T47D (cell line): ENCODE measurements around the gene DMRT1.

Experiments used
- DNase-seq, 2 experiments: peaks; one replicate each; pipeline versions ENCODE4 v3.0.0 to v3.0.0-alpha.2; 2011 to 2012; ENCODE audit warnings: low read depth in 1 of 2, low spot score in 1 of 2
- JUND ChIP-seq: IDR thresholded peaks from 2 replicates; pipeline ENCODE4 v1.6.1; 2012; ENCODE audit warnings: low read depth
- in situ Hi-C: cut with HindIII; loops from 2 replicates; pipeline ENCODE4 v1.10.0; 2016; ENCODE audit warnings: low sequenced_read_pairs, low pct_unique_long_range_greater_than_20kb

Gene DMRT1

DNA sequence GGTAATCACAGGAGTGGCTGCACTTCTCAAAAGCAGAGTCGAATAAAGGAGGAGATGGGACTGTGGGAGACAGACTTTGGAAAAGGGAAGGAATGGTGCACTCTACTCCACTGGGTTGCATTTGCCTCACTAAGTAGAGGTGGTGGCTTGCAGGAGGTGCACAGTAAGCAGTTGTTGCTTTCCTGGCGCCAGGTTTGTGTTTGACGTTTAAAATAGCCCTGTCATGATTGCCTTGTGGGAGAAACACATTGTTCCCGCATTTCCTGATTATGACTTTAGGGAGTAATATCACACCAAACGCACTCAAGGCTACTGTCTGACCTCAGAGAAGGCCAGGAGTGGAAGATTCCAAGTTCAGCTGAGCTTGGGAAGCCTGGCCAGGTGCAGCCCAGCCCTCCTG is 36.7 kb downstream of the DMRT1 start:
- TF ChIP-seq JUND: no peak
- DNase-seq: no peak
- in situ Hi-C loops: no loop called here

DNA sequence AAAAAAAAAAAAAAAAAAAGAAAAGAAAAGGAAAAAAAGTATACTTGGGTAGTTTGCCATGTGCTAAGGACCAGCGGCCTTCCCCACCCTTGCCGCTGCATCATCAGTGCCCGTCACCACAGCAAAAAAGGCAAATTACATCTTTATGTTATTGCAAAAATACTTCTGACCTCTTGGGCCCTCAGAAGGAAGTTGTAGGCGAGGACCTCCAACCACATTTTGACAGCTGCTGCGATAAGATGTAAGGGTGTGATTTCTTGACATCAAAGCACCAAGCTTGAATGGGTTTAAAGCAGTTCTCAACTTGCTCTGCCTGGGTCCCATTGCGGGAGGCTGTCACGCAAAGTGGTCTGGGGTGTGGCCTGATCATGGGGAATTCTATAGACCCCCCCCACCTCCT is 39.2 kb downstream of the DMRT1 start:
- TF ChIP-seq JUND: no peak
- no peak for DNase-seq
- in situ Hi-C loops: no loop called here

DNA sequence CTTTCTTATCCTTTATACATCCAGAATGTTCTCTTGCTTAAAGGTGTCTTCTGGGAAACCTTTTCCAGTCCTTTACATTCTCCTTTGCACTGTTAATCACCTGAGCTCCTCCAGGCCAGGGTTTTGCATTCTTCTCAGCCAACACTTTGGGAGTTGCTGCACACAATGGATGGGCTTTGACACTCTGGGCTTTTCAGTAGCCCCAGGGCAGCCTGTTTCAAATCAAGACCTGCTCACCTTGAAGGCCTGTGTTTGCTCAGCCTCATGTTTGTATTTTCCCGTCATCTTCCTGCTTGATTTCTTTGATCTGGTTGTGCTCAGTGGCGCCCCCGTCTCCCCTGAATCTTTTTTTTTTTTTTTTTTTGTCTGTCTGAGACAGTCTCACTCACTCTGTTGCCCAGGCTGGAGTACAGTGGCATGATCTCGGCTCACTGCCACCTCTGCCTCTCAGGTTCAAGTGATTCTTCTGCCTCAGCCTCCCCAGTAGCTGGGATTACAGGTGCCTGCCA is 41.0 kb downstream of the DMRT1 start:
- no peak for TF ChIP-seq JUND
- in situ Hi-C loops: no loop called here
- DNase-seq: no peak

DNA sequence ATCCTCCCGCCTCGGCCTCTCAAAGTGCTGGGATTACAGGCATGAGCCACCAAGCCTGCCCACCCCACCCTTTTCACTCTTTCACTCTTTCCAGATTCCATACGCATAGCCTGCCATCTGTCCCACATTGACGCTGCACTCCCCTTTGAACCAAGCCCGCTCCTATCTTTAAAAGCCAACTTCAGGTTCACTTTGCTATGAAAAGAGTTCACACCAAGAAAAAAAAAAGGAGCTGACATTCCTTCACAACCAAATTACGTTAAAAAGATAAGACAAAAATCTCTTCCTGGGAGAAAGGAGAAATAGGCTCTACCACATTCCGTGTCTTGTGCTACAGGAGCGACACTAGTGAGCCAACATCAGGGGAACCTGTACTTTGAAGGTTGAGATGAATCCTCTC is 41.5 kb downstream of the DMRT1 start:
- in situ Hi-C loops: no loop called here
- no peak for TF ChIP-seq JUND
- DNase-seq: no peak

DNA sequence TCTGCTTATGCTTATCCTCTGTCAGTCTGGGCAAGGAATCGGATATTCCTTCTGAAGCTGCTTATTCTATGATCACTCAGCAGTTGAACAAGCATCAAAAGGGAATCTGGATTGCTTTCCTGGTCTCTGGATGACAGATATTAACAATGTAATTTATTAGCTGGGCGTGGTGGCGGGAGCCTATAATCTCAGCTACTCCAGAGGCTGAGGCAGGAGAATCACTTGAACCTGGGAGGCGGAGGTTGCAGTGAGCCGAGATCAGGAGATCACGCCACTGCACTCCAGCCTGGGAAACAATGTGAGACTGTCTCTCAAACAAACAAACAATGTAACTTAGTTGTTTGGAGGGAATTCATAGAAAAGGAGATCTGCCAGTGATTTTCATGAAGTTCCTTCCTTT is 45.4 kb downstream of the DMRT1 start:
- no peak for DNase-seq
- TF ChIP-seq JUND: no peak
- in situ Hi-C loops: no loop called here

DNA sequence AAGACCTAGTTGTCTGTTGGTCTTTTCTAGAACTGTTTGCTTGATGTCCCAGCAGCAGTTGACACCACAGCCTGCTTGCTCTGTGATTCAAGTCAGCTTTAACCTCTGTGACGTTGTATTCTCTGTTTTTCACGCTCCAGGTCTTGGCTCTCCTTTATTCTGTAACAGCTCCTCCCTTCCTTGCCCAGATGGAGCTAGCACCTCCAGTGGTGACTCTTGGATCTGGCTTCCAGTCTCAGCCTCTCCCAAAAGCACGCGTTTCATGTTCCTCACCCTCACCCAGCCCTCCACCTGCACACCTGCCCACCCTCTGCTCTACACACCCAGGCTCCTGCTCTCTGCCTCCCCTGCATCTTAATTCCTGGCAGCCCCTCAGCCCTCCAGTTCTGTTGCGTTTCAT is 50.6 kb downstream of the DMRT1 start:
- DNase-seq: peak in 1 of 2 experiments; percentile 15
- TF ChIP-seq JUND: no peak
- in situ Hi-C loops: no loop called here

DNA sequence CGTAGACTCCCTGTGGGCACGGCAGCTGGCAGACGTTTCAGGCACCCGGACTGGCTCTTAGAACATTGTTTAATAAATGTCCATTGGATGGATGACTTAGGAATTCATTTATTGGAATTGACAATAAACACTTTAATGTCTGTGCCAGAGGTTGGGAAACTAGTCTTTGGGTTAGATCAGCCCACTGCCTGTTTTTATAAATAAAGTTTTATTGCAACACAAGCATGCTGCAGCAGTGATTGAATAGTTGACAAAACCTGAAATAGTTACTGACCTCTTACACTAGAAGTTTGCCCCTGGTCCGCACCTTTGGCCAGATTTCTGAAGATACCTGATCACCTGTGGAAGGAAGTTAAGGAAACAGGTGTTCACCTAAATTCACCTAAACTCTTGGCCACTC is 51.6 kb downstream of the DMRT1 start:
- DNase-seq: no peak
- in situ Hi-C loops: no loop called here
- TF ChIP-seq JUND: no peak

DNA sequence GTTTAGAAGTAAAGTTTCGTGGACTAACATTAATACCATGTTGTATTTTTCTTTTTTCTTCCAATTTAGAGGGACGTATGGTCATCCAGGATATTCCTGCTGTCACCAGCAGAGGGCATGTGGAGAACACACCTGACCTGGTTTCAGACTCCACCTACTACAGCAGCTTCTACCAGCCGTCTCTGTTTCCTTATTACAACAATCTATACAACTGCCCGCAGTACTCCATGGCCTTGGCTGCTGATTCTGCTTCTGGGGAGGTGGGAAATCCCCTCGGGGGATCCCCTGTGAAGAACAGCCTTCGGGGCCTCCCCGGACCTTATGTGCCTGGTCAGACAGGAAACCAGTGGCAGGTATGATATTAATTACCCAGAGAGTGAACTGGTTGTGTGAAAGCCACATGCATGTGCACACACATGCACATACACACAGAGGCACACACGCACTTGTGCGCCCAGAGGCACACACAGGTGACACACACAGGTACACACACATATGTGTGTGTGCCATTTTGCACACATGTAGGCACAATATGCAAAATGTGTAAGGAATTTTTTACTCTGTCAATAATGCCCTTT is 52.4 kb downstream of the DMRT1 start:
- no peak for TF ChIP-seq JUND

DNA sequence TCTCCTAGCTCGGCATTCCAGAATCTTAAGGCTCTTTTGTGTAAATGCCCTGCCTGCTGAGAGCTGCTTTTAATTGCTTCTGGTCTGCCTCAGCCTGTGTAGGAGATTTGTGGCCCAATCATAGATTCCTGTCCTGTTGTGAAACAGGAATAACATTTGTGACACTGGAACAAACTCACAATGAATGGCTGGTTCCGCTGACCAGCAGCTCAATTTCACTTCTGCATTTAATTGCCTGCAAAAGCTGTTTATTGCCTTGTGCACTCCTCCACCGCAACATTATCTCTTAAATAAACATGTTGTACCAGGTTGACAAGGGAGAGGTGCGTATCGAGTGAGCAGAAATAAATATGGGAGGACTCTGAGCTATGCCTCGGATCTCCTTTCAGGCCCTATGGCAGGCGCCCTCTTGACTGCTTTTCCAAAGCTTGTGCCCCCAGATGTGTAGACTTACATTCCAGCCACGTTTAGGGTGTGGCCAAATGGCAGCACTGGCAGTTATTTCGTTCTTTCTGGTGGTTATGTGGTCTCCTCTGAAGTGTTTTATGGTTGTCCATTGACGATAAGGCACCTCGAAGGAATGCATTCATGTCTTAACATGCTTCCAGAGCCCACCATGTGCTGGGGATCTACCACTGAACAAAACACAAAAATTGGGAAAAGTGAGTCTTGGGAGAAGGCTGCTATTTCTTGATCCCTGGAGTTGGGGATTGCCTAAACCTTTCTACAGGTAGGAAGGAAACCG is 58.1 kb downstream of the DMRT1 start:
- in situ Hi-C loops: no loop called here
- no peak for TF ChIP-seq JUND
- DNase-seq: peak in 1 of 2 experiments; percentile 22

More for the DNA sequence above, 52.4 kb downstream of the DMRT1 start:
- in situ Hi-C loops: no loop called here
- peak; percentile 35 to 74 for DNase-seq

DNA sequence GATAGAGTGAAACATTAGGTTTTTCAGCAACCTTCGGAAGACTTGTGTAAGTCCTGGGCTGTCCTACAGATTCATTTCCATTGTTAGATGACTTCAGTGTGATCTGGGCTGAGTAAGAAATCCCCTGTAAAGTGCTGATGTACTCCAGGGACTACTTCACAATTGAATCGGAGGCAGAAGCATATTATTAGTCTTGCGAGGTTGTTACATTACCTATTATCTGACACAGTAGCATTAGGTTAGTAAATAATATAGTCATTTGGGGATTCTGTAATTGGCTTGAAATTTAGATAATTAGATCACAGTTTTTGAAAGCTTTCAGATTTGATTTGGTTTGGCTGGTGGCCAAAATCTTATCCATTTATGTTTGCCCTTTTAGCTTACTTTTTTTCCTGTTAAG is 62.4 kb downstream of the DMRT1 start:
- TF ChIP-seq JUND: no peak
- in situ Hi-C loops: no loop called here
- no peak for DNase-seq

DNA sequence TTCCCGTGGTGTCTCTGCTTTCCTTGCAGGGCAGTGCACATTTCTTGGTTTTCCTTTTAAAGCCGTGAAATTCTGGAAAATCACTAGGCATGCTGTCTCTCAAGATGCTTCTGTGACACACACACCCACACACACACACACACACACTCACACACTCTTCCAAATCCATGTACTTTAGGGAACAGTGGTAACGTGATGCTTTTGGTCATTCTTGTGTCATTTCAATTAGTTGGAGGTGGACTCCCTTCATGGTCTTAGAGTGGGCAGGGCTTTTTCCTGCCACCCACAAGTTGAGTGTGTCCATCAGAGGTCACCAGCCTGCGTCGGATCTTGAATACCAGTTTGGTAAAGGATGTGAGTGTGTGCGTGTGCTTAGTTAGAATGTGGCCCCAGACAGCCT is 64.4 kb downstream of the DMRT1 start:
- in situ Hi-C loops: no loop called here
- no peak for DNase-seq
- TF ChIP-seq JUND: no peak

DNA sequence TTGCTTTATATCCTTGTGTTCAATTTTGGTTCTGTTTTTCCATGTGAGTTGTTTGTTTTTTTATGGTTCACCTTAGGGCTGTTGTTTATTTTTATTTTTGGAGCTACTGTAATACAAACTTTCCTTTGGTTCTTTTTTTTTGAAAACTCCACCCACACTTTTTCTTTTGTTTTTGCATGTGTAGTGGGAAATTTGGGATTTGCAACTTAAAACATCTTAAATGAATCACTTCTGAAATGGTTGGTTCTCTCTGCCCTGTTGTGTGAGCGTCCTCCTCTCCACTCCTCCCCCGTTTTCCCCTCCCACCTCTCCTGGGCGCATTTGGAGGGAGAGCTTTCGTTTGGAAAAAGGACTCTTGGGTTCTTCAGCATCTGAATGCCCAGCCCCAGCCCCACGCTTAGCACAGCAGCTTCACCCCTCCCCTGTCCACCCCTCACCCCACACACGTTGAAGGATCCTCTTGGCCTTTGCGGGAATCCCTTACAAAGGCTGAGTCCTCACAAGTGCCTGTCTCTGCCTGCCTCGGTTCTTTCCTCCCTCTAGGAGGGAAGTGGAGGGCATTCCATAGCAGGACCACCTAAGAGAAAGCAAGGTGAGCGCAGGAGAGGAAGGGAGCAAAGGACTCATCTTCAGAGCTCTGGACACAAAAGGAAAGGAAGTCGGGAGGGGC is 67.2 kb downstream of the DMRT1 start:
- TF ChIP-seq JUND: no peak
- in situ Hi-C loops: no loop called here
- DNase-seq: no peak

DNA sequence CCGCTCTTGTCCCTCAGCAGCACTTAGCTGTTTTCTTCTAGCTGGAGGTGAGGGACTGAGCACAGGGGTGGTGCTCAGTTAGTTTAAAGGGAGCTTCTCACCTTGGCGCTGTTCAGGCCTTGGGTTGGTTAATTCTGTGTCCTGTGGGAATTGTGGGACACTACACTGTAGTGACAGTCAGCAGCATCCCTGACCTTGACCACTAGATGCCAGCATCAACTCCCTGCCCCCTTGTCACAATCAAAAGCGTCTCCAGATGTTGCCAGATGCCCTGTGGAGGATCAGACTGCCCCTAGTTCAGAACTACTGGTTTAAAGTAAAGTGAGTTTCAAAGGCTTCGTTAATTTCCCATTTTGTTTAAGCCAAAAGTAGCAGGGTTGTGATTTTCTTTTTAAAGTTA is 69.5 kb downstream of the DMRT1 start:
- DNase-seq: peak in 1 of 2 experiments; percentile 32
- no peak for TF ChIP-seq JUND
- in situ Hi-C loops: no loop called here
